Measurements from ENCODE around the gene ATF6. TPM values are rescaled to one million over a fixed set of nuclear protein-coding genes. Genes with fewer than 3 reads are reported as not detected.

ATF6 gene
- total RNA-seq, 1 experiment from 2014 or later = 25.9 TPM

GRCh38 chr1:161855260-161855659, 89.1 kb downstream of the ATF6 start:
- no peak for DNase-seq
- H3K9me3 ChIP-seq (replicated peaks) = no peaks in the 10 kb centered on the region
- peaks cover 17% of the 10 kb centered on the region for H3K36me3 ChIP-seq
- H3K4me1 ChIP-seq = no peaks in the 10 kb centered on the region
- no peak overlapping the region for H3K4me3 ChIP-seq
- no peaks in the 10 kb centered on the region for H3K27me3 ChIP-seq
- no peak overlapping the region for H3K27ac ChIP-seq

- H3K9me3 ChIP-seq (replicated peaks) = no peaks in the 10 kb centered on the region
- DNase-seq = no peak
- peaks cover 14% of the 10 kb centered on the region for H3K36me3 ChIP-seq
- no peaks in the 10 kb centered on the region for H3K4me1 ChIP-seq
- H3K27me3 ChIP-seq = no peaks in the 10 kb centered on the region
- H3K27ac ChIP-seq = no peak overlapping the region
- H3K4me3 ChIP-seq = no peak overlapping the region
Measured at GRCh38 chr1:161858271-161858670, 92.2 kb downstream of the ATF6 start.

GRCh38 chr1:161863549-161863948, 97.4 kb downstream of the ATF6 start:
- no peak overlapping the region for H3K4me3 ChIP-seq
- no peaks in the 10 kb centered on the region for H3K4me1 ChIP-seq
- no peaks in the 10 kb centered on the region for H3K9me3 ChIP-seq (replicated peaks)
- no peak overlapping the region for H3K27ac ChIP-seq
- peaks cover 17% of the 10 kb centered on the region for H3K36me3 ChIP-seq
- H3K27me3 ChIP-seq = no peaks in the 10 kb centered on the region
- no peak for DNase-seq

- Histone ChIP-seq H3K4me3 (no peak overlapping the region), H3K27me3 (no peaks in the 10 kb centered on the region), H3K36me3 (peaks cover 17% of the 10 kb centered on the region), H3K27ac (no peak overlapping the region), H3K9me3 (replicated peaks) (no peaks in the 10 kb centered on the region), H3K4me1 (no peaks in the 10 kb centered on the region)
- DNase-seq = peak in 1 of 2 experiments; percentile 19
Measured at GRCh38 chr1:161864577-161864976, 98.5 kb downstream of the ATF6 start.

GRCh38 chr1:161866241-161866640, 100.1 kb downstream of the ATF6 start:
- Histone ChIP-seq H3K36me3 (peaks cover 14% of the 10 kb centered on the region), H3K27me3 (no peaks in the 10 kb centered on the region), H3K9me3 (replicated peaks) (no peaks in the 10 kb centered on the region), H3K4me1 (no peaks in the 10 kb centered on the region), H3K27ac (no peak overlapping the region), H3K4me3 (no peak overlapping the region)
- DNase-seq = no peak

- Histone ChIP-seq H3K9me3 (replicated peaks) (no peaks in the 10 kb centered on the region), H3K27me3 (no peaks in the 10 kb centered on the region), H3K4me1 (0 out of 2 replicates have a peak, but pooled peaks cover 5% of the 10 kb centered on the region), H3K4me3 (no peak overlapping the region), H3K27ac (no peak overlapping the region), H3K36me3 (peaks cover 8% of the 10 kb centered on the region)
- DNase-seq = no peak
Measured at GRCh38 chr1:161868832-161869231, 102.7 kb downstream of the ATF6 start.

GRCh38 chr1:161869291-161869690, 103.2 kb downstream of the ATF6 start:
- no peaks in the 10 kb centered on the region for H3K27me3 ChIP-seq
- no peak for DNase-seq

GRCh38 chr1:161872506-161872905, 106.4 kb downstream of the ATF6 start:
- Histone ChIP-seq H3K36me3 (0 out of 2 replicates have a peak, but pooled peaks cover 3% of the 10 kb centered on the region), H3K27ac (no peak overlapping the region), H3K9me3 (replicated peaks) (no peaks in the 10 kb centered on the region), H3K4me1 (0 out of 2 replicates have a peak, but pooled peaks cover 5% of the 10 kb centered on the region), H3K4me3 (no peak overlapping the region), H3K27me3 (no peaks in the 10 kb centered on the region)
- DNase-seq = no peak

More at GRCh38 chr1:161869291-161869690, 103.2 kb downstream of the ATF6 start:
- Histone ChIP-seq H3K9me3 (replicated peaks) (no peaks in the 10 kb centered on the region), H3K4me1 (0 out of 2 replicates have a peak, but pooled peaks cover 5% of the 10 kb centered on the region), H3K27ac (no peak overlapping the region), H3K36me3 (peaks cover 11% of the 10 kb centered on the region), H3K4me3 (no peak overlapping the region)

- no peak for DNase-seq
- Histone ChIP-seq H3K4me3 (no peak overlapping the region), H3K9me3 (replicated peaks) (no peaks in the 10 kb centered on the region), H3K36me3 (no peaks in the 10 kb centered on the region), H3K27ac (no peak overlapping the region), H3K27me3 (no peaks in the 10 kb centered on the region), H3K4me1 (peaks cover 2% of the 10 kb centered on the region)
Measured at GRCh38 chr1:161879261-161879660, 113.1 kb downstream of the ATF6 start.

- Histone ChIP-seq H3K36me3 (peaks cover under 1% of the 10 kb centered on the region), H3K4me3 (no peak overlapping the region), H3K9me3 (replicated peaks) (no peaks in the 10 kb centered on the region), H3K27ac (0 out of 2 replicates have a peak overlapping the region, but pooled peaks have one; percentile 8), H3K27me3 (no peaks in the 10 kb centered on the region), H3K4me1 (peaks cover 48% of the 10 kb centered on the region)
- DNase-seq = no peak
Measured at GRCh38 chr1:161884475-161884874, 118.4 kb downstream of the ATF6 start.

GRCh38 chr1:161885003-161885402, 118.9 kb downstream of the ATF6 start:
- DNase-seq = peak; percentile 4 to 41
- H3K27me3 ChIP-seq = no peaks in the 10 kb centered on the region
- no peaks in the 10 kb centered on the region for H3K9me3 ChIP-seq (replicated peaks)
- H3K27ac ChIP-seq = 0 out of 2 replicates have a peak overlapping the region, but pooled peaks have one; percentile 8
- H3K36me3 ChIP-seq = peaks cover 2% of the 10 kb centered on the region
- H3K4me1 ChIP-seq = peaks cover 48% of the 10 kb centered on the region
- H3K4me3 ChIP-seq = no peak overlapping the region

- Histone ChIP-seq H3K36me3 (peaks cover 2% of the 10 kb centered on the region), H3K4me3 (no peak overlapping the region), H3K9me3 (replicated peaks) (no peaks in the 10 kb centered on the region), H3K27ac (no peak overlapping the region), H3K27me3 (no peaks in the 10 kb centered on the region), H3K4me1 (peaks cover 48% of the 10 kb centered on the region)
- DNase-seq = no peak
Measured at GRCh38 chr1:161885759-161886158, 119.6 kb downstream of the ATF6 start.

- peak overlapping the region; percentile 88 for H3K27ac ChIP-seq
- H3K36me3 ChIP-seq = peaks cover 6% of the 10 kb centered on the region
- peak in 1 of 2 experiments; percentile 10 for DNase-seq
- no peaks in the 10 kb centered on the region for H3K9me3 ChIP-seq (replicated peaks)
- peaks cover 48% of the 10 kb centered on the region for H3K4me1 ChIP-seq
- H3K4me3 ChIP-seq = no peak overlapping the region
- H3K27me3 ChIP-seq = no peaks in the 10 kb centered on the region
Measured at GRCh38 chr1:161886589-161886988, 120.5 kb downstream of the ATF6 start.

GRCh38 chr1:161887730-161888287, 121.7 kb downstream of the ATF6 start:
- DNase-seq = peak; percentile 47 to 86
- H3K27ac ChIP-seq = peak overlapping the region; percentile 88
- H3K4me1 ChIP-seq = peaks cover 48% of the 10 kb centered on the region
- H3K27me3 ChIP-seq = no peaks in the 10 kb centered on the region
- no peaks in the 10 kb centered on the region; the same call in 1 of the 2 replicates for H3K9me3 ChIP-seq (replicated peaks)
- H3K4me3 ChIP-seq = no peak overlapping the region
- H3K36me3 ChIP-seq = peaks cover 9% of the 10 kb centered on the region

- Histone ChIP-seq H3K4me3 (no peak overlapping the region), H3K36me3 (peaks cover 9% of the 10 kb centered on the region), H3K4me1 (peaks cover 33% of the 10 kb centered on the region), H3K27me3 (no peaks in the 10 kb centered on the region), H3K27ac (no peak overlapping the region), H3K9me3 (replicated peaks) (no peaks in the 10 kb centered on the region; the same call in 1 of the 2 replicates)
- no peak for DNase-seq
Measured at GRCh38 chr1:161890574-161890973, 124.5 kb downstream of the ATF6 start.

- H3K4me1 ChIP-seq = peaks cover 15% of the 10 kb centered on the region
- no peaks in the 10 kb centered on the region for H3K9me3 ChIP-seq (replicated peaks)
- peak overlapping the region; percentile 58 for H3K27ac ChIP-seq
- H3K4me3 ChIP-seq = no peak overlapping the region
- peak in 1 of 2 experiments; percentile 64 for DNase-seq
- no peaks in the 10 kb centered on the region for H3K27me3 ChIP-seq
- no peaks in the 10 kb centered on the region for H3K36me3 ChIP-seq
Measured at GRCh38 chr1:161899091-161899490, 133.0 kb downstream of the ATF6 start.
